Measurements from ENCODE around the gene UBE2Q1. TPM values are rescaled to one million over a fixed set of nuclear protein-coding genes. Genes with fewer than 3 reads are reported as not detected.

Gene UBE2Q1
- total and polyA plus RNA-seq, 4 donors: 8.2 to 22.0 (median 14.2) TPM

GRCh38 chr1:154581766-154582165, 23.3 kb upstream of the UBE2Q1 start:
- WGBS: 72% methylated on average over 3 of the region's 3 CpGs
- Histone ChIP-seq H3K9ac (ENCODE audit: low read depth in 1 of 2, low read length in 2 of 2) (no peak overlapping the region), H3K9me3 (ENCODE audit: control insufficient read depth in 4 of 4, low read length in 3 of 4) (no peaks in the 10 kb centered on the region), H3K36me3 (ENCODE audit: control insufficient read depth in 4 of 4, insufficient read depth in 3 of 4, low read depth in 1 of 4, low read length in 3 of 4) (peaks cover 30 to 82% (median 75%) of the 10 kb centered on the region in 4 donors), H3K4me1 (ENCODE audit: control insufficient read depth in 4 of 4, insufficient read depth in 4 of 4, low read length in 3 of 4) (no peaks in the 10 kb centered on the region), H3K27ac (ENCODE audit: low read depth in 1 of 2, low read length in 2 of 2) (no peak overlapping the region), H3K4me3 (ENCODE audit: low read depth in 1 of 3, low read length in 3 of 3) (no peak overlapping the region), H3K27me3 (ENCODE audit: control insufficient read depth in 4 of 4, insufficient read depth in 4 of 4, low read length in 3 of 4) (no peaks in the 10 kb centered on the region)
- no peak for DNase-seq (ENCODE audit: low spot score)
- no peak for TF ChIP-seq EGR1 (IDR thresholded peaks at IDR 0.05; ENCODE audit: low read depth in 2 of 2)
- TF ChIP-seq, protein P1, sequence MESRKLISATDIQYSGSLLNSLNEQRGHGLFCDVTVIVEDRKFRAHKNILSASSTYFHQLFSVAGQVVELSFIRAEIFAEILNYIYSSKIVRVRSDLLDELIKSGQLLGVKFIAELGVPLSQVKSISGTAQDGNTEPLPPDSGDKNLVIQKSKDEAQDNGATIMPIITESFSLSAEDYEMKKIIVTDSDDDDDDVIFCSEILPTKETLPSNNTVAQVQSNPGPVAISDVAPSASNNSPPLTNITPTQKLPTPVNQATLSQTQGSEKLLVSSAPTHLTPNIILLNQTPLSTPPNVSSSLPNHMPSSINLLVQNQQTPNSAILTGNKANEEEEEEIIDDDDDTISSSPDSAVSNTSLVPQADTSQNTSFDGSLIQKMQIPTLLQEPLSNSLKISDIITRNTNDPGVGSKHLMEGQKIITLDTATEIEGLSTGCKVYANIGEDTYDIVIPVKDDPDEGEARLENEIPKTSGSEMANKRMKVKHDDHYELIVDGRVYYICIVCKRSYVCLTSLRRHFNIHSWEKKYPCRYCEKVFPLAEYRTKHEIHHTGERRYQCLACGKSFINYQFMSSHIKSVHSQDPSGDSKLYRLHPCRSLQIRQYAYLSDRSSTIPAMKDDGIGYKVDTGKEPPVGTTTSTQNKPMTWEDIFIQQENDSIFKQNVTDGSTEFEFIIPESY (IDR thresholded peaks at IDR 0.05): no peak
- TF ChIP-seq FOXA2 (IDR thresholded peaks at IDR 0.05): no peak
- no peak for TF ChIP-seq HNF4A (conservative IDR thresholded peaks at IDR 0.05)
- TF ChIP-seq FOXA1 (IDR thresholded peaks at IDR 0.05): no peak
- TF ChIP-seq, protein P2, sequence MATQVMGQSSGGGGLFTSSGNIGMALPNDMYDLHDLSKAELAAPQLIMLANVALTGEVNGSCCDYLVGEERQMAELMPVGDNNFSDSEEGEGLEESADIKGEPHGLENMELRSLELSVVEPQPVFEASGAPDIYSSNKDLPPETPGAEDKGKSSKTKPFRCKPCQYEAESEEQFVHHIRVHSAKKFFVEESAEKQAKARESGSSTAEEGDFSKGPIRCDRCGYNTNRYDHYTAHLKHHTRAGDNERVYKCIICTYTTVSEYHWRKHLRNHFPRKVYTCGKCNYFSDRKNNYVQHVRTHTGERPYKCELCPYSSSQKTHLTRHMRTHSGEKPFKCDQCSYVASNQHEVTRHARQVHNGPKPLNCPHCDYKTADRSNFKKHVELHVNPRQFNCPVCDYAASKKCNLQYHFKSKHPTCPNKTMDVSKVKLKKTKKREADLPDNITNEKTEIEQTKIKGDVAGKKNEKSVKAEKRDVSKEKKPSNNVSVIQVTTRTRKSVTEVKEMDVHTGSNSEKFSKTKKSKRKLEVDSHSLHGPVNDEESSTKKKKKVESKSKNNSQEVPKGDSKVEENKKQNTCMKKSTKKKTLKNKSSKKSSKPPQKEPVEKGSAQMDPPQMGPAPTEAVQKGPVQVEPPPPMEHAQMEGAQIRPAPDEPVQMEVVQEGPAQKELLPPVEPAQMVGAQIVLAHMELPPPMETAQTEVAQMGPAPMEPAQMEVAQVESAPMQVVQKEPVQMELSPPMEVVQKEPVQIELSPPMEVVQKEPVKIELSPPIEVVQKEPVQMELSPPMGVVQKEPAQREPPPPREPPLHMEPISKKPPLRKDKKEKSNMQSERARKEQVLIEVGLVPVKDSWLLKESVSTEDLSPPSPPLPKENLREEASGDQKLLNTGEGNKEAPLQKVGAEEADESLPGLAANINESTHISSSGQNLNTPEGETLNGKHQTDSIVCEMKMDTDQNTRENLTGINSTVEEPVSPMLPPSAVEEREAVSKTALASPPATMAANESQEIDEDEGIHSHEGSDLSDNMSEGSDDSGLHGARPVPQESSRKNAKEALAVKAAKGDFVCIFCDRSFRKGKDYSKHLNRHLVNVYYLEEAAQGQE (IDR thresholded peaks at IDR 0.05): no peak

DNA sequence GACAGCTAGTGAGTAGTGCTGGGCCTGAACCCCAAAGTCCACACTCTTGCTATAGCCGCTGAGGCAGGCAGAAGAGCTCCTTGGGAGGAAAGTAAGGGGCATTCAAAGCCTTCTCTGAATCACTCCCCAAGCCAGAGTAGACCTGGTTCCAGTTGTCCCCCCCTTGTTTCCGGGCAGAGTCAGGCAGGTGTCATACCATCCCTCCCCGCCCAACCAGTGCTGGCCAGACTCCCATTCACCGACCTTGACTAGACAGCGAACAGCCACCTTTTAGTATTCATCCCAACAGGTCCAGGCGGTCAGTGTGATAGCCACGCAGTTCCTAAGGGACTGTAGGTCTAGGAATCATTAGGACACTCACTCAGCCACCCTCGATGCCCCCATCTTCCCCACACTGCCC, 20.9 kb upstream of the UBE2Q1 start:
- 89% methylated on average over 8 of the region's 8 CpGs for WGBS
- H3K4me1 ChIP-seq (ENCODE audit: control insufficient read depth in 4 of 4, insufficient read depth in 4 of 4, low read length in 3 of 4): no peaks in the 10 kb centered on the region
- H3K36me3 ChIP-seq (ENCODE audit: control insufficient read depth in 4 of 4, insufficient read depth in 3 of 4, low read depth in 1 of 4, low read length in 3 of 4): peaks cover 15 to 59% (median 51%) of the 10 kb centered on the region in 4 donors
- H3K27ac ChIP-seq (ENCODE audit: low read depth in 1 of 2, low read length in 2 of 2): no peak overlapping the region
- no peak overlapping the region for H3K9ac ChIP-seq (ENCODE audit: low read depth in 1 of 2, low read length in 2 of 2)
- no peaks in the 10 kb centered on the region for H3K9me3 ChIP-seq (ENCODE audit: control insufficient read depth in 4 of 4, low read length in 3 of 4)
- no peaks in the 10 kb centered on the region for H3K27me3 ChIP-seq (ENCODE audit: control insufficient read depth in 4 of 4, insufficient read depth in 4 of 4, low read length in 3 of 4)
- H3K4me3 ChIP-seq (ENCODE audit: low read depth in 1 of 3, low read length in 3 of 3): no peak overlapping the region
- TF ChIP-seq HNF4A (conservative IDR thresholded peaks at IDR 0.05): no peak
- TF ChIP-seq HNF4G (IDR thresholded peaks at IDR 0.05): no peak
- no peak for TF ChIP-seq EGR1 (IDR thresholded peaks at IDR 0.05; ENCODE audit: low read depth in 2 of 2)
- no peak for TF ChIP-seq GABPA (IDR thresholded peaks at IDR 0.05 in 1 of 2, conservative IDR thresholded peaks at IDR 0.05 in 1 of 2)
- TF ChIP-seq FOXA2 (IDR thresholded peaks at IDR 0.05): no peak
- TF ChIP-seq, protein P1 (IDR thresholded peaks at IDR 0.05): no peak
- TF ChIP-seq, protein P3, sequence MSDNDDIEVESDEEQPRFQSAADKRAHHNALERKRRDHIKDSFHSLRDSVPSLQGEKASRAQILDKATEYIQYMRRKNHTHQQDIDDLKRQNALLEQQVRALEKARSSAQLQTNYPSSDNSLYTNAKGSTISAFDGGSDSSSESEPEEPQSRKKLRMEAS (IDR thresholded peaks at IDR 0.05): no peak
- no peak for TF ChIP-seq FOXA1 (IDR thresholded peaks at IDR 0.05)
- no peak for TF ChIP-seq TAF1 (conservative IDR thresholded peaks at IDR 0.05)
- no peak for TF ChIP-seq RXRA (IDR thresholded peaks at IDR 0.05)
- TF ChIP-seq NR2F2 (IDR thresholded peaks at IDR 0.05): no peak
- TF ChIP-seq, protein P2 (IDR thresholded peaks at IDR 0.05): no peak
- no peak for DNase-seq (ENCODE audit: low spot score)
